Right renal pelvis (tissue), 4 donors: ENCODE data around the gene LRRC4C. TPM values are rescaled to one million over a fixed set of nuclear protein-coding genes. Genes with fewer than 3 reads are reported as not detected.
"Not testable (repeated sequence)": the region's sequence is repeated elsewhere in the genome, so short reads cannot be mapped to it uniquely, and the experiment has no call there.

Experiments used
- DNase-seq, 4 donors: peaks; one replicate each; pipeline ENCODE4 v3.0.0-alpha.2; 2013; ENCODE audit warnings: low read depth in 4 of 4, low spot score in 3 of 4, missing footprints in 1 of 4
- polyA plus RNA-seq, 4 donors: library from polyadenylated mRNA; unstranded; fragments of 120-200 nt; gene quantifications; one replicate each; pipeline ENCODE4 v1.2.1, GENCODE V29; 2013; ENCODE audit not compliant: insufficient read length in 4 of 4

Gene LRRC4C
- polyA plus RNA-seq, 4 donors: 11.0 to 16.5 (median 14.2) TPM

- no peak for DNase-seq
Measured at GRCh38 chr11:40219401-40219800, 1240.1 kb downstream of the LRRC4C start.

DNA sequence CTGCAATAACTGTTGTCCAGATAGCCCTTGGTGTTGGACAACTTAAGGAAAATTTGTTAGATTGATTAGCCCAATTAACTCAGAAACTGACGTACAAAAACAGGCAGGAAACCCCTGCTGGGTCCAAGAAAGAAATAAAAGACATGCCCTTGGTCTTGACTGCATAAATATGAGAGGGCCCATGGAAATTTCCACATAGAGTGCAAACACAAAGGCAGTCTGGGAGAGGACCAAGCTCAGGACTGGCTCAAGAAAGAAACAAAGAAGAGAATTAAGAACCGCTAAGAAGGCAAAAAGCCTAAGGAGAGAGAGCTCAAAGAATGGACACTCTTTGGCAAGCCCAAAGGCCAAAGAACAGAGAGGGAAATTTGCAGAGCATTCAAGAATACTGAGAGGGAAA, 1243.9 kb downstream of the LRRC4C start:
- DNase-seq: no peak

GRCh38 chr11:40207416-40207815, 1252.0 kb downstream of the LRRC4C start:
- DNase-seq: no peak

- no peak for DNase-seq
Measured at GRCh38 chr11:40204228-40204627, 1255.2 kb downstream of the LRRC4C start.

DNA sequence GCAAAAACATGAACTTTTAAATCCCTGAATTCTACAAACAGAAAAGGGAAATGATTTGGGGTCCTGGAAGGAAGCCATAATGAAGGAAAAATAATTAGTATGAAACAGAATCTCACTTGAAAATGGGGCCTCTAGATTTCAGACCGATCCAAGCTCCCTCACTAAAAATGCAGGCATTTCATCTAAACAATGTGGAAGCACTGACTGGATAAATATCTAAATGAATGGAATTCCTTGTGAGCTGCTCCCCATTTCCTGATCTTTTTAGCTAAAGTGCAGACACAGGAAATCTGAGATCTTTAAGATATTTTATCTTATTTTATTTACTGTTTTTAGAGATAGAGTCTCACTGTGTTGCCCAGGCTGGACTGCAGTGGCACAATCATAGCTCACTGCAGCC, 1255.8 kb downstream of the LRRC4C start:
- DNase-seq: no peak

- no peak for DNase-seq
Measured at GRCh38 chr11:40202589-40203270, 1256.7 kb downstream of the LRRC4C start.

DNA sequence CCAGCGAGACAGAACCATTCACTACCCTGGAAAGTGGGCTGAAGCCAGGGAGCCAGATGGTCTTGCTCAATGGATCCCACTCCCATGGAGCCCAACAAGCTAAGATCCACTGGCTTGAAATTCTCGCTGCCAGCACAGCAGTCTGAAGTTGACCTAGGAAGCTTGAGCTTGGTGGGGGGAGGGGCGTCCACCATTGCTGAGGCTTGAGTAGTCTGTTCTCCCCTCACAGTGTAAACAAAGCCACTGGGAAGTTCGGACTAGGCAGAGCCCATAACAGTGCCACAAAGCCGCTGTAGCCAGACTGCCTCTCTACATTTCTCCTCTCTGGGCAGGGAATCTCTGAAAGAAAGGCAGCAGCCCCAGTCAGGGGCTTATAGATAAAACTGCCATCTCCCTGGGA, 1266.9 kb downstream of the LRRC4C start:
- DNase-seq: not testable (repeated sequence)

DNA sequence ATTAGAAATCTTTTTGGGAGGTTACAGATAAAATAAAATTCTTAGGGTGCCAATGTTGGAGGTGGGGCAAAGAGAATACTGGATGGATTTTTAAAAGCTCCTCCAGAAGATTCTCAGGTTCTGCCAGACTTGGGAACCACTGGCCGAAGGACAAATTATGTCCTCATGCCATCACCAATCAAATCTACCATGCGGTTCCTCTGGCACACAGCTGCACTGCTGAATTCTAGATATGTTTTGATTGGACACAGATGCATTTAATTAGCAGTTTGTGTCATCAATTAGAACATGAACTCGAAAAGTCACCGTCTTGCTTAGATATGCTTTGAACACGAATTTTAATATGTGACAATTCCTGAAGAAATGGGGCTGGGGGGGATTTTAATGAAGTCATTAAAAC, 1269.2 kb downstream of the LRRC4C start:
- DNase-seq: no peak

DNA sequence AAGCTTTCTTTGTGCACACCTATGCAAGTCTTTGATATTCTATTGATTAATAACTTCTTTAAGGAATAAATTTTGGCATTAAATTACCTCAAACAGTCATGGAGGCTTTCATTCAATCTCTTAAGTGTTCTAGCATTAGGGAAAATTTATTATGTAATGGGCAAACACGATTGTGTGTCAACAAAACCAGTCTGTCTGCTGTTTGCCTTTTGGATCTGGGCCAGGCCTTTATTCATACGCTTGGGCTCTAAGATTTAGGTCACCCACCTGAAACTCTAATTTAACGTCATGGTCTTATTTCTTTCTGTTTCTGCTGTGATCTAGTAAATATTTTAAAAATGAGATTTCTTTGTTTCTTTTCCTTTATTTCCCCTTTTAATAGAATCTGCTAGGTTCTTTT, 1270.6 kb downstream of the LRRC4C start:
- DNase-seq: no peak

- DNase-seq: no peak
Measured at GRCh38 chr11:40187295-40187694, 1272.2 kb downstream of the LRRC4C start.

DNA sequence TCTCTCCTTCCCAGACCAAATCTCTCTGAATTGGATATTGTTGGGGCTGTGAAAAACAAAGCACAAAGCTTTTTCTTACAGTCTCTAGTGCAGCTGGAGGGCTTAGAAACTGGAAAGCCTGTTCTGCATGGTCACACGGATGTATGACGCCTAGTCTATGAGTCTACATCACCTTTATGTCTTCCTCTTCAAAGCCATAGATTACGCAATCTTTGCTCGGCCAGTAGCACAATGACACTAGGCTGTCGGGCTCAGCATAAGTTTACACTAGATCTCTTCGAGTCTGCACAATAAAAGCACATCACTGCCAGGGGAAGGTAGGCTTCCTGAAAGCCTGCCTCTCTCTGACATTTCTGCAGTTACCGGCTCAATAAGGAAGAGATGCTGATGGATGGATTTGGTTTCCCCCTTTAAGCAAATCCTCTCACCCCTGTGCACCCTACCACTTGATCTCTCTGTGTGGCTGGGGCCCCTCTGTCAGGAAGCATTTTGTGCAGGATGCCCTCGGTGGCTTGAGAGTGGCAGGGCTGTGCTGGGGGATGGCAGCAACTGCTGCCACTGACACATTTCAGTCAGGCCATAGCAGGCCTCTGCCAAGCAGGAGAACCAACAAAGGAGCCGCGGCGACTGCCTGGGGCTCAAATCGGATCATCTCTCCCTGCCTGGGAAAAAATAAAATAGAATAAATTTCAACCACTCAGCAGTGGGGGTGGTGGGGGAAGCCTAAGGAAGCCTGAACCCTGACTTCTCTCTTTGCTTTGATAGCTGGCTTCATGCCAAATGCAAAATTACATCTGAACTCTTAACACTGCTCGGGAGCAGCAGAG, 1272.8 kb downstream of the LRRC4C start:
- DNase-seq: no peak

DNA sequence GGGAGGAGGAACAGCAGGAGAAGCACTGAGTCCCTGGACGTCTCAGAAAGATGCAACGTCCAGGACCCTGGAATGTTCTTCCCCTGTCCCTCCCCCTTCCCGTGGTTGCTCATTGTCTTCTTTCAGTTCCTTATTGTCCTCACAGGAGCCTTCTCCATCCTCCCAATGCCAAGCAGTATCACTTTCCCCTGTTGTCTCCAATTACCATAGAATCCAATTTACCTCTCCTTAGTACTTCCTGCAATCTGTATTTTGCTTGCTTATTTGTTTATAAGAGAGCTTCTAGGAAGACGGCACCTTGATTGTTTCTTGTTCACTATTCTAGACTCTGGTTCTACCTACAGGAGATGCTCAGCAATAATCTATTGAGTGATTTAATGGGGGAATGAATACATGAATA, 1273.7 kb downstream of the LRRC4C start:
- no peak for DNase-seq

DNA sequence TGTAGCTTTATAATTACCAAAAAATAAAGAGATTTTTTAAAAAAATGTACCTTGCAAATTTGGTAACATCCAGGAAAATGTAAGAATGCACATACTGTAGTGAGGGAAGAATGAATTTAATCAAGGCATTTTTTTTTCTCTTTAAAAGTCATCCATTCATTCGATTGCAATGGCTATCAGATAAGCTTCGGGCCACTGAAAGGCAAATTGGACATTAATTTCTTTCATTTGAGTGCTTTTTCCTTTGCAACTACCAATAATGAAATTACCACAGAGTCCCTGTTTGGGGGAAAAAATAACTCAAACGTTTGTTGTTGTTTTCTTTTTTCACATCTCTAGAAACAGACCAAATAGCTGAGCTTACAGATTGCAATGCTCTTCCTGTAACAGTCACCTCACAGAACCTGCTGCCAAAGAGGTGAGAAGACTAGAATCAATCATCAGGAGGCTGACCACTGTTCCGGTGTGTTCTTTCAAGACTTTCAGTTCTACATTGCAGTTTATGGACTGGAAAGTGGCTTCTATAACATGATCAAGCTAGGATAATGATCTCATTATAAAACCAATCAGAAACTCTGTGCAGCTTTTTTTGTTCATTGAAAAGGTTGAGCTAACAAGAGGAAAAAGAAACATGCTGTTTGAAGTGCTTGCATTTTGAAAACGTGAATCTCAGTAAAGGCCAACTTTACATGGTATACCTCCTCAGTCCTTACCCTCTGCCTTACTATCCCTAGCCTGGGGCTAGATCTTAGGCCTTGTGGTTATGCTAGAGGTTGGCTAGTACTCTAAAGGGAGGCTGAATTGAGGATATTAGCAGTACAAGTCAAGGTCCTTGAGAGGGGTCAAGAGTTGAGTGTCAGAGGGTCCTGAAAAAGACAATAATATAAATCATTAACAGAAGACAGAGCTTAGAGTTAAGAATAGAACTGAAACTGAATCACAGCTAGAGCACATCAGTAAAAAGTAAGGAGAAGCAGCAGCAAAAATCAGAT, 1276.1 kb downstream of the LRRC4C start:
- DNase-seq: no peak

DNA sequence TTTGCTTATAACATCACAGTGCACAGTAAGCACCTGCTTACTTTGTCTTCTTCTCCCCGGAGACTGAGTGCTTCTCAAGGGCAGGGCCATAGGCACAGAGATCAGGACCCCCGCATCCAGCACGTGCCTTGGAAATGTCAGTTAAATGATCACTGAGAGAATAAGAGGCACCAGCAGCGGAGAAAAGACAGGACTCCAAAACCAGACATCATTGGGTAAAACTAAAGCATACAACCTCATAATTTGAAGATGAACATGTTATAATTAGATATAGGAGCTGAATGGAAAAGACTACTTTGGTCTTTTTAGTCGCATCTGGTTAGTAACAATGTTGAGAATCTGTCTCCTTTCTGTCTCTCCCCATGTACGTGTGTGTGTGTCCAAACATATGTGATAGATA, 1279.9 kb downstream of the LRRC4C start:
- DNase-seq: no peak

DNA sequence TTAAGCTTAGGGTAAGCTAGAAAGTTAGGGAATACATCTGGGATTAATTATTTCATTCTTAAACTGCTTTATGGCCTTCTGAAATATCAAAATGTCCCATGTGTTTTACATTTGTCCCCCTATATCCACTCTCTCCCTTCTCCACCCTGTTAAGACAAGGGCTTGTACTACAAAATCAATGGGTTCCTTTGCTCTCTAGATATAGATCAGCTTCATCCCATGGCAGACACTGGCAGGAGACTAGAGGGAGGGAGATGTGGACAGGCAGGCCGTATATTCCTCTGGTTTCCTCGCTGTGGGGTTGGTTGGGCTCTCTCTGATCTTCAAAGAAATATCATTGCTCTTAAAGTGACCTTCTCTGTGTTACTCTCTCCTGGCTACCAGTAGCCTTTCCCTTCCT, 1281.0 kb downstream of the LRRC4C start:
- DNase-seq: no peak

DNA sequence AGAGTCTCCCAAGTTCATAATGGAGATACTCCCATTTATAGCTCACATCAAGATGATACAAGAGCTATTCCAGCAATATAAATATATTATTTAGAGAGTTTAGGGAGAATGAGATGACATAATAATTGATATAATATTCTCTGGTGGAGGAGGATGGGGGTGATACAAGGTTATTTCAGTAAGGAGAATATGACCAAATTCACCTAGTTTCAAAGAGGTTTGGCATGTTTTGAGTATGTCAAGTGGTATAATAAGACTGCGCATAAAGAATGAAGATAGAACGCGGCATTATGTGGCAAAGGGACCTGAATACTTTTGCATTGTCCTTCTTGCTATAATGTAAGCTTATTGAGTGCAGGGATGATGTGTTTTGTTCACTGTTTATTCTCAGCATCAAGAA, 1283.5 kb downstream of the LRRC4C start:
- no peak for DNase-seq

DNA sequence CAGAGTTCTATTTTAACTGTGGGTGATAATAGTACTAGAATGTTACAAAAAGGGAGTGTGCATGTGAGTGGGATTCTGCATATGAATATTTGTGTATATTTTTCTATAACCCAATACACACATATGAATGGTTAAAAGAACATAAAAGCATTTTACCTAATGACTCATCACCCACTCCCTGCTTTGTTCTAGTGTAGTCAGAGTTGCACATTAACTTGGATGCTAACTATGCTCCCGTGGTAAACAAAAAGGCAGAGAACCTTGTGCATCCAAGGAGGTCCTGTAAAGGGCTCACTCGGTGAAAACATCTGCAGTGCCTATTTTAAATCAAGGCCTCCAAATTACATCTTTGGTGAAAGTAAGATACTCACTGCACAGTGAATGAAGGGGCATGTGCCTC, 1289.4 kb downstream of the LRRC4C start:
- no peak for DNase-seq

GRCh38 chr11:40168414-40168813, 1291.0 kb downstream of the LRRC4C start:
- no peak for DNase-seq

- not testable (repeated sequence) for DNase-seq
Measured at GRCh38 chr11:40167805-40168204, 1291.6 kb downstream of the LRRC4C start.

GRCh38 chr11:40166892-40167291, 1292.6 kb downstream of the LRRC4C start:
- no peak for DNase-seq
